ENCODE measurements around the gene FARP1.
"Not testable (repeated sequence)": the region's sequence is repeated elsewhere in the genome, so short reads cannot be mapped to it uniquely, and the experiment has no call there.

Gene FARP1

DNA sequence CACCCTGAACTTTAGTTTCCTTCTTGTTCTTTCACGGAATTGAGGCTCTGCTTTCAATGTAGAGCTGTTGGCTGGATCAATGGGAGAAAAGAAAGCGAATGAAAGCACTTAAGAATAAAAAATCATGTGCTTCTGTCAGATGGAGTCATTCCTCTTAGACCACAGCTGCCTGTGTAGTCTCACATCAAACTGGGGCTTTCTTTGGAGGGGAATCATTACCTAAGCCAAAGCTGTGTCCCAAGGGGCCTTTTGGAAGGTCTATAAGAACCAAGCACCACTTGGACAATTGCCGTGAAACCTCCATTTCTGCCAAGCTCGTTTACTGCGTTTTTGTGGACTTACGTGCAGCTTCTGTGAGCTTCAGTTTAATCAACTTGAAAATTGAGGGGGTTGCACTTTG lies 78.3 kb downstream of the FARP1 start:
- H3K27ac ChIP-seq = no peak overlapping the region
- no peak overlapping the region for H3K9ac ChIP-seq

DNA sequence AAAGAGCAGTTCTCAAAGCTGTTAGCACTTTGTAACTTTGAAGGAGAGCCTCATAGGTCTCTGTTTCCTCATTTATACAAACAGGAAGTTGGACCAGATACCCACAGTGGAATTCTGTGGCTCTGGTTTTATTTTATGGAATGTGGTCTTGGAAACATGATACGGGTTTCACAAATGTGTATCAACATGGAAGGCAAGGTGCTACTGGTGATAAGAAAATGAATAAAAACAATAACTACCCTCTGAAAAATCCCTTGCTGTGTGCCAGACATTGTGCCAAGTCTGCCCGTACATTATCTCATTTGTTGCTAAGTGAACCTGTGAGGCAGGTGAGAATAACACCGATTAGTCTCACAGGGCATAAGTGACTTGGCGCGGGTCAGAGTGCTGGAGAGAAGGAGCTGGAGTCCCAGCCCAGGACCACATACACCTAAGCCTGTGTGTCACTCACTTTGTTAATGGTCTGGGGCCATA lies 79.2 kb downstream of the FARP1 start:
- Histone ChIP-seq H4K20me1 (no peaks in the 10 kb centered on the region), H3K4me3 (no peak overlapping the region), H3K9me3 (peaks cover 20% of the 10 kb centered on the region), H3K4me1 (peaks cover 23% of the 10 kb centered on the region), H3K36me3 (peaks cover 42% of the 10 kb centered on the region), H3K27ac (no peak overlapping the region), H3K27me3 (no peaks in the 10 kb centered on the region), H3K4me2 (no peak overlapping the region), H3K9ac (no peak overlapping the region)
- TF ChIP-seq Cebpa-rat (IDR thresholded peaks at IDR 0.05) = no peak

More for the DNA sequence above, 78.3 kb downstream of the FARP1 start:
- TF ChIP-seq Cebpa-rat (IDR thresholded peaks at IDR 0.05) = no peak
- Histone ChIP-seq H3K9me3 (peaks cover 11% of the 10 kb centered on the region), H3K4me3 (no peak overlapping the region), H4K20me1 (no peaks in the 10 kb centered on the region), H3K4me2 (peak overlapping the region; percentile 47), H3K27me3 (no peaks in the 10 kb centered on the region), H3K36me3 (peaks cover 33% of the 10 kb centered on the region), H3K4me1 (peaks cover 32% of the 10 kb centered on the region)

DNA sequence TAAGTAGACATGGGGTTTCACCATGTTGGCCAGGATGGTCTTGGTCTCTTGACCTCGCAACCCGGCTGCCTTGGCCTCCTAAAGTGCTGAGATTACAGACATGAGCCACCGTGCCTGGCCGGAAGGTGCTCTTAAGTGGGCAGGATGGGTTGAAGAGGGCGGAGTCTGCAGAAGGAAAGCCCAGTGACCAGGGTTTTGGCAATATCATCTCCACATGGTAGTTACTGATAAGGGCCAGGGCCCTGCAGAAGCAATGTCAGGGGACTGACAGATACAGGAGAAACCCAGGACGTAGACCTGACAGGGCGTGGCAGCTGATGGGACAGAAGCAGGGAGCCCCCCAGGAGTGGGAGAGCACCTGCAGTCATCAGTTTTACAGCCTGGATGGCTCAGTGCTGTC lies 79.9 kb downstream of the FARP1 start:
- H3K27me3 ChIP-seq = no peaks in the 10 kb centered on the region
- H3K4me1 ChIP-seq = peaks cover 21% of the 10 kb centered on the region
- H3K9me3 ChIP-seq = peaks cover 27% of the 10 kb centered on the region
- no peaks in the 10 kb centered on the region for H4K20me1 ChIP-seq
- no peak overlapping the region for H3K27ac ChIP-seq
- TF ChIP-seq Cebpa-rat (IDR thresholded peaks at IDR 0.05) = no peak
- H3K36me3 ChIP-seq = peaks cover 42% of the 10 kb centered on the region
- no peak overlapping the region for H3K4me2 ChIP-seq
- no peak overlapping the region for H3K4me3 ChIP-seq
- H3K9ac ChIP-seq = no peak overlapping the region

DNA sequence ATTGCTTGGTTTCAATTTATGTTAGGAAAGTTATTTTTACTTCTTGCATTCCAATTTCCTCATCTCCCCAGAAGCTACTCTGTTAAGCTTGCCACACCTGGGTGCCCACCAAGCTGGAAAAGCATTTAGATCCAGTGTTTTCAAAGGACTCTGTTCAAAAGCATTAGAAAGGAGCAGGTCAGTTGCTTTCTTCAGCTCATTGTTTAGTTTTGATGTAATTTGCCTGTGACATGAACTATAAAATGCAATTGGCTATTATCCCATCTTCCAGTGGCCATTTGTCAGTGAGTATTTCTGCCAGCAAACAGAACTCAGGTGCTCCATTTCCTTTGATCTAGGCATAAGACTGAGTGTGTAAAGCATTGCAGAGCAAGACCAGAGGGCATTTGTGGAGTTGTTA lies 80.8 kb downstream of the FARP1 start:
- H3K9ac ChIP-seq = no peak overlapping the region
- no peaks in the 10 kb centered on the region for H3K27me3 ChIP-seq
- TF ChIP-seq Cebpa-rat (IDR thresholded peaks at IDR 0.05) = no peak
- H3K4me2 ChIP-seq = no peak overlapping the region
- H3K4me1 ChIP-seq = peaks cover 21% of the 10 kb centered on the region
- H3K9me3 ChIP-seq = peaks cover 36% of the 10 kb centered on the region
- H3K27ac ChIP-seq = no peak overlapping the region
- no peaks in the 10 kb centered on the region for H4K20me1 ChIP-seq
- H3K36me3 ChIP-seq = peaks cover 47% of the 10 kb centered on the region
- H3K4me3 ChIP-seq = no peak overlapping the region

DNA sequence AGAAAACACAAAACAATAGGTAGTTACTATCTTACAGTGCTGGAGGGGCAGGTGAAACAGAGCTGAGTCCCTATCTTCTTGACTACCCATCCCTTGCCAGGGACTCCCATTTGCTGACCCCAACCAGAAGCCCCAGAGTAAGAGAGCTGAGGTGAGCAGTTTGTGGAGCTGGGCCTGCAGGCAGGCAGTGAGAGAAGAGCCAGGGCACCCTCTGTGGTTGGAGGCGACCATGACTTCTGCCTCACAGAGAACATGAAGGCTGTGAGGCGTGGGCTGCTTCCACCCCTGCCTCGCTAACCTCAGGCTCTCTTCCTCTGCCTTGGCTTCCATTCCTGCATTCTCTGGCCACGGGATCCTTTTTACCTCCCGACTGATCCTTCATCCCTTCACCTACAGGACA lies 81.7 kb downstream of the FARP1 start:
- Histone ChIP-seq H3K27ac (no peak overlapping the region), H3K9ac (no peak overlapping the region), H4K20me1 (no peaks in the 10 kb centered on the region), H3K9me3 (peaks cover 44% of the 10 kb centered on the region), H3K4me1 (peaks cover 19% of the 10 kb centered on the region), H3K27me3 (no peaks in the 10 kb centered on the region), H3K4me2 (no peak overlapping the region), H3K4me3 (no peak overlapping the region), H3K36me3 (peaks cover 52% of the 10 kb centered on the region)
- no peak for TF ChIP-seq Cebpa-rat (IDR thresholded peaks at IDR 0.05)

DNA sequence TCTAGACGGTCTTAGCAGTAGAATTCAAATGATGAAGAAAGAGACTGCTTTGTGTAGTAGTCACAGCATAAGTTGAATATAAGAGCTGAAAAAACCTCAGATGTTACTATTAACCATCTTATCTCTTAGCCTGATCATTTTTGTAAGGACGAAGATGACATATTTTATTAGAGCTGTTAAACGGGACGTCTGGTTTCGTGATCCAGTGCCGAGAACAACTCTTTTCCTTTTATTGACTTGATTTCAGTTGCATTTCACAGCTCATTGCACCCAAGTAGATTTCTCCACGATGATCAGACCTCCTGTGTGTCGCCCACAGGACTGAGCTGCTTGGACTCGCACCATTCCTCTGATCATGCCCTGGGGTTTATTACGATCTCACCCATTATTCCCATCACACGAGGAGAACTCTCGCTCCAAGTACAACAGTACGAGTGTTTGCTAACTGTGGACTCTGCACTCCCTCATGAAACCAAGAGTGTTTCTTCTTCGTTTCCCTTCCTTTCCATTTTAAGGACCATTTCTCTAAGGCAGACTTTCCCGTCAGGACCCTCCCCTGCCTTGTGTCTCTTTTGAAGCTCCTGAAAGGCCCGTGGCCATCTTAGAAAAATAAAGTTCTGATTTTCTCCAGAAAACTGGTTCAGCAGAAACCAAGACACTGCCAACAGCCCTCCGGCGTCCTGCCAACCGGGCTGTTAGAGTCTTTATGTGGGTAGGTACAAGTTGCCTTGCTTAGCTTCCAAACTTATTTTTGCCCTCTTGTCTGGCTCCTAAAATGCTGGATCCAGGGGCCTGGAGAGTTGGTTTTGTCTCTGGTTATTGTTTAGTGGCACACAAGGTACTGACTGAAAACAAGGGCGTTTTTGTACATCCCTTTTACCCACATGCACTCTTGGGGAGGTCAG lies 82.4 kb downstream of the FARP1 start:
- Histone ChIP-seq H3K4me3 (no peak overlapping the region), H3K27ac (no peak overlapping the region), H3K4me2 (no peak overlapping the region), H3K9ac (no peak overlapping the region), H4K20me1 (no peaks in the 10 kb centered on the region), H3K36me3 (peaks cover 57% of the 10 kb centered on the region), H3K9me3 (peaks cover 52% of the 10 kb centered on the region), H3K27me3 (no peaks in the 10 kb centered on the region), H3K4me1 (peaks cover 12% of the 10 kb centered on the region)
- no peak for TF ChIP-seq Cebpa-rat (IDR thresholded peaks at IDR 0.05)

DNA sequence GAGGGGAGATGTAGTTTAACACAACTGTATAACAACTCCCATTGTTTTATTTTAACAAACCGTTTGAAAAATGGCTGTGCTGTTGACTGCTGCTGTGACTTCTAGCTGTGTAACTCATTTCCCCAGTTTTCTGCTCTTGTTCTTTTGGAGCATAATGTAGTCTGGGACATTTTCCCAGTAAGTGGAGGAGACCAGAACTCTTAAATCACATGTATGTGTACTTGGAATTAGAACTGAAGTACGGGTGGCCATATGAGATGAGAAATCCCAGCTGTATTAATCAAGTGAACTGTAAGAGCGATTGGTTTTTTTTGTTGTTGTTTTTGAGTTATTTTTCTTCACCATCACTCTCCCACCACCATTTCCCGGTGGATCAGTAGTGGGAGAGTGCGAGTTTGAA lies 83.6 kb downstream of the FARP1 start:
- Histone ChIP-seq H3K27ac (no peak overlapping the region), H3K9ac (no peak overlapping the region), H3K4me2 (no peak overlapping the region), H4K20me1 (no peaks in the 10 kb centered on the region), H3K4me1 (no peaks in the 10 kb centered on the region), H3K27me3 (no peaks in the 10 kb centered on the region), H3K36me3 (peaks cover 69% of the 10 kb centered on the region), H3K4me3 (no peak overlapping the region), H3K9me3 (peaks cover 64% of the 10 kb centered on the region)
- no peak for TF ChIP-seq Cebpa-rat (IDR thresholded peaks at IDR 0.05)

DNA sequence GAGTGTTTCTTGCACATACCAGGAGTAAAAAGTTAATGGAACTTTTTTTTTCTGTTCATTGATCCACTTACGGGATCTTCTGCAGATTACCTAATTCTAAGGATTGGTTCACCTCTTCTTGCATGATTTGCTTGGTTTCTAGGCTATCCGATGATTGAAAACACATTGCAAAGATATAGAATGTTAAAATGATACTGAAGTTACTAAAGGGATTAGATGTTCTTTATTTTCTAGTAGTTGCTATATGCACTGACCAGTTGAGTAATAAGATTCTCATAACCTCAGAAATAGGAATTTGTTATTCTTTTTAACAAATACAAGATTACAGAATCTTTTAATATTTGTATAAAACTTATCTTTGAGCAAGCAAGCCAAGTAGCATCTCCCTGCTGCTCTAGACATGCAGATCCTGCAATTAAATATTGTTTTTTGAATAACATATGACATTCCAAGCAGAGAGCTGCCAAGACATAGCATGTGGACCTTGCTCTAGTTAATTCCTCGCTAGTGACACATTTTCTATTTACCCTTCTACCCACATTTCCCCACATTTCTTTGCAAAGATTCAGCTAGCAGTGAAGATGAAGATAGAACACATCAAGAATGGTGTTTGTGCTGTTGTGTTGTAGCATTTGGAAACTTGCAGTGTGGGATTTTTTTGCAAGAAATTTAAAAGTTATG lies 85.9 kb downstream of the FARP1 start:
- H3K4me2 ChIP-seq = no peak overlapping the region
- H3K4me1 ChIP-seq = peaks cover 11% of the 10 kb centered on the region
- no peaks in the 10 kb centered on the region for H3K27me3 ChIP-seq
- H3K4me3 ChIP-seq = no peak overlapping the region
- H3K36me3 ChIP-seq = peaks cover 60% of the 10 kb centered on the region
- H3K9me3 ChIP-seq = peaks cover 64% of the 10 kb centered on the region
- H4K20me1 ChIP-seq = no peaks in the 10 kb centered on the region
- H3K9ac ChIP-seq = no peak overlapping the region
- H3K27ac ChIP-seq = no peak overlapping the region
- TF ChIP-seq Cebpa-rat (IDR thresholded peaks at IDR 0.05) = no peak

DNA sequence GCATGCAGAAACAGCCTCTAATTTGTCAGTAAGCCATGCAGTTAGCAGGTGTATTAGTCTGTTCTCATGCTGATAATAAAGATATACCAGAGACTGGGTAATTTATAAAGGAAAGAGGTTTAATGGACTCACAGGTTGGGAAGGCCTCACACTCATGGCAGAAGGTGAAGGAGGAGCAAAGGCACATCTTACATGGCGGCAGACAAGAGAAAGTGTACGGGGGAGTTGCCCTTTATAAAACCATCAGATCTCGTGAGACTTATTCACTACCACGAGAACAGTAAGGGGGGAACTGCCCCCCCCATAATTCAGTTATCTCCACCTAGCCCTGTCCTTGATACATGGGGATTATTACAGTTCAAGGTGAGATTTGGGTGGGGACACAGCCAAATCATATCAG lies 87.9 kb downstream of the FARP1 start:
- H4K20me1 ChIP-seq, H3K4me3 ChIP-seq: not testable (repeated sequence)

DNA sequence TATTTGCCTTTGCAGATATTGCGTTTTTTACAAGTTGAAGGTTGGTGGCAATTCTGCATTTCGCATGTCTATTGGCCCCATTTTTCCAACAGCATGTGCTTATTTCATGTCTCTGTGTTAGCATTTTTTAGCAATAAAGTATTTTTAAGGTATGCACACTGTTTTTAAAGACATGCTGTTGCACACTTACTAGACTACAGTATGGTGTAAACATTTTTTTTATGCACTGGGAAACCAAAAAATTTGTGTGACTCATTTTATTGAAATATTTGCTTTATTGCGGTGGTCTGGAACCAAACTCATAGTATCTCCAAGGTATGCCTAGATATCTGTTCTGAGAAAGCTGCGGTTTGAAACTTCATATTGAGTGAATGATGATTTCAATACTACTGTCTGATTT lies 89.6 kb downstream of the FARP1 start:
- peaks cover 41% of the 10 kb centered on the region for H3K4me1 ChIP-seq
- no peaks in the 10 kb centered on the region for H4K20me1 ChIP-seq
- H3K4me3 ChIP-seq = no peak overlapping the region
- TF ChIP-seq Cebpa-rat (IDR thresholded peaks at IDR 0.05) = no peak
- H3K36me3 ChIP-seq = peaks cover 39% of the 10 kb centered on the region
- H3K27me3 ChIP-seq = no peaks in the 10 kb centered on the region
- no peak overlapping the region for H3K27ac ChIP-seq
- H3K9ac ChIP-seq = no peak overlapping the region
- no peak overlapping the region for H3K4me2 ChIP-seq
- peaks cover 41% of the 10 kb centered on the region for H3K9me3 ChIP-seq

More for the DNA sequence above, 87.9 kb downstream of the FARP1 start:
- H3K4me2 ChIP-seq, H3K9ac ChIP-seq, H3K27ac ChIP-seq, H3K27me3 ChIP-seq: not testable (repeated sequence)
- peaks cover 58% of the 10 kb centered on the region for H3K9me3 ChIP-seq
- peaks cover 52% of the 10 kb centered on the region for H3K36me3 ChIP-seq
- H3K4me1 ChIP-seq = peaks cover 31% of the 10 kb centered on the region
